Activated CD8-positive, alpha-beta T cell treated with anti-CD3 and anti-CD28 coated beads for 36 hours (primary cell): ENCODE results near the gene AP1M2. TPM values are rescaled to one million over a fixed set of nuclear protein-coding genes. Genes with fewer than 3 reads are reported as not detected.
A peak's percentile ranks its signal among the peaks of the same experiment; 100 is the strongest.

ENCODE experiments used
- ATAC-seq: fragments of 200-7000 bp; cut with Tn5 transposase; one replicate; pipeline ENCODE4 v1.10.0; 2021; ENCODE audit warnings: mild to moderate bottlenecking, moderate library complexity
- CTCF ChIA-PET: fragments of 350-600 bp; sonication (Branson Sonifier 250); formaldehyde crosslinking; loops from one replicate; lab custom pipeline; 2021; ENCODE audit warnings: antibody characterized with exemption; lab: Charles Lee
- POLR2A ChIA-PET: fragments of 350-600 bp; sonication (Branson Sonifier 250); formaldehyde crosslinking; loops from one replicate; lab custom pipeline; 2021; ENCODE audit warnings: antibody characterized with exemption; lab: Charles Lee
- DNase-seq: peaks from one replicate; pipeline ENCODE4 v3.0.0-alpha.2; 2020
- H3K27ac Mint-ChIP-seq: one replicate; pipeline ENCODE4 v1.8.0; 2021; ENCODE audit warnings: mild to moderate bottlenecking, mixed read lengths
- H3K27me3 Mint-ChIP-seq: one replicate; pipeline ENCODE4 v1.8.0; 2021; ENCODE audit warnings: mixed read lengths
- H3K36me3 Mint-ChIP-seq: one replicate; pipeline ENCODE4 v1.8.0; 2021; ENCODE audit warnings: low read depth, mixed read lengths
- H3K4me1 Mint-ChIP-seq: one replicate; pipeline ENCODE4 v1.8.0; 2021; ENCODE audit warnings: low read depth, mixed read lengths
- H3K4me3 Mint-ChIP-seq: one replicate; pipeline ENCODE4 v1.8.0; 2021; ENCODE audit warnings: mild to moderate bottlenecking, moderate library complexity, mixed read lengths
- H3K9me3 Mint-ChIP-seq: one replicate; pipeline ENCODE4 v1.8.0; 2021; ENCODE audit warnings: mixed read lengths
- intact Hi-C: fragments of 100-400 bp; cut with micrococcal nuclease; formaldehyde crosslinking; loops from one replicate; pipeline ENCODE4 v1.10.0; 2022
- total RNA-seq, 2 experiments: library from RNA; stranded (reverse); gene quantifications; one replicate each; pipeline ENCODE4 v1.2.3, GENCODE V29; 2021
- TF ChIP-seq, protein P1 (sequence below): fragments of 200-600 bp; IDR thresholded peaks from one replicate; pipeline ENCODE4 v1.8.0; 2022; ENCODE audit warnings: antibody characterized with exemption, mild to moderate bottlenecking

AP1M2 gene
- total RNA-seq, 2 experiments from 2014 or later, result not detected

- intact Hi-C loops, result no loop called here
- Mint-ChIP-seq H3K9me3 (no peaks in the 10 kb centered on the region), H3K27me3 (no peaks in the 10 kb centered on the region), H3K27ac (peak overlapping the region; percentile 73), H3K4me3 (no peak overlapping the region), H3K36me3 (no peaks in the 10 kb centered on the region), H3K4me1 (peaks cover 22% of the 10 kb centered on the region)
- TF ChIP-seq, protein P1, sequence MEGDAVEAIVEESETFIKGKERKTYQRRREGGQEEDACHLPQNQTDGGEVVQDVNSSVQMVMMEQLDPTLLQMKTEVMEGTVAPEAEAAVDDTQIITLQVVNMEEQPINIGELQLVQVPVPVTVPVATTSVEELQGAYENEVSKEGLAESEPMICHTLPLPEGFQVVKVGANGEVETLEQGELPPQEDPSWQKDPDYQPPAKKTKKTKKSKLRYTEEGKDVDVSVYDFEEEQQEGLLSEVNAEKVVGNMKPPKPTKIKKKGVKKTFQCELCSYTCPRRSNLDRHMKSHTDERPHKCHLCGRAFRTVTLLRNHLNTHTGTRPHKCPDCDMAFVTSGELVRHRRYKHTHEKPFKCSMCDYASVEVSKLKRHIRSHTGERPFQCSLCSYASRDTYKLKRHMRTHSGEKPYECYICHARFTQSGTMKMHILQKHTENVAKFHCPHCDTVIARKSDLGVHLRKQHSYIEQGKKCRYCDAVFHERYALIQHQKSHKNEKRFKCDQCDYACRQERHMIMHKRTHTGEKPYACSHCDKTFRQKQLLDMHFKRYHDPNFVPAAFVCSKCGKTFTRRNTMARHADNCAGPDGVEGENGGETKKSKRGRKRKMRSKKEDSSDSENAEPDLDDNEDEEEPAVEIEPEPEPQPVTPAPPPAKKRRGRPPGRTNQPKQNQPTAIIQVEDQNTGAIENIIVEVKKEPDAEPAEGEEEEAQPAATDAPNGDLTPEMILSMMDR, result no peak
- DNase-seq, result no peak
- POLR2A ChIA-PET, result interaction anchor here (1.6 to 2.2 kb wide), 2 partner anchors 10 kb away, joined by 8 to 9 read pairs; no protein-coding TSS in a partner anchor
- CTCF ChIA-PET, result interaction anchor here (3.5 to 6.3 kb wide), 2 partner anchors 13 to 50 kb away, joined by 12 to 50 read pairs; no protein-coding TSS in a partner anchor
- no peak for ATAC-seq
Measured at GRCh38 chr19:10593820-10594637, 6.9 kb upstream of the AP1M2 start.

DNA sequence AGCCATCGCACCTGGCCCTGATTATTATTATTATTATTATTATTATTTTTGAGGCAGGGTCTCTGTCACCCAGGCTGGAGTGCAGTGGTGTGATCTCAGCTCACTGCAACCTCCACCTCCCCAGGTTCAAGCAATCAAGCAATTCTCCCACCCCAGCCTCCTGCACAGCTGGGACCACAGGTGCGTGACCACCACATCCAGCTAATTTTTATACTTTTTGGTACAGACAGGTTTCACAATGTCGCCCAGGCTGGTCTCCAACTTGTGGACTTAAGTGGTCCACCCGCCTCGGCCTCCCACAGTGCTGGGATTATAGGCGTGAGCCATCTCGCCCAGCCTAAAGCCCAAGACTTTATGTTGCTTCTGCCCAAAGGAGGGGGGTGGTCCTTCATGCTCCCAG is 6.0 kb upstream of the AP1M2 start:
- CTCF ChIA-PET, result interaction anchor here (1.3 to 6.3 kb wide), 3 partner anchors 13 to 107 kb away, joined by 4 to 50 read pairs (median 6); no protein-coding TSS in a partner anchor
- Mint-ChIP-seq H3K4me1 (peaks cover 22% of the 10 kb centered on the region), H3K27me3 (no peaks in the 10 kb centered on the region), H3K9me3 (no peaks in the 10 kb centered on the region), H3K4me3 (no peak overlapping the region), H3K27ac (no peak overlapping the region), H3K36me3 (no peaks in the 10 kb centered on the region)
- POLR2A ChIA-PET, result interaction anchor here (0.6 to 1.6 kb wide), 3 partner anchors 9 to 128 kb away, joined by 3 to 8 read pairs (median 3); no protein-coding TSS in a partner anchor
- intact Hi-C loops, result no loop called here
- DNase-seq, result no peak
- TF ChIP-seq, protein P1, result no peak
- no peak for ATAC-seq

GRCh38 chr19:10587839-10588150 is 683 bp upstream of the AP1M2 start:
- ATAC-seq (no peak), DNase-seq (no peak)
- no peaks in the 10 kb centered on the region for H3K36me3 Mint-ChIP-seq
- no peaks in the 10 kb centered on the region for H3K9me3 Mint-ChIP-seq
- POLR2A ChIA-PET, result no interaction called here
- TF ChIP-seq, protein P1, result no peak
- intact Hi-C loops, result no loop called here
- no peak overlapping the region for H3K4me3 Mint-ChIP-seq
- CTCF ChIA-PET, result no interaction called here
- H3K27me3 Mint-ChIP-seq, result peaks cover 6% of the 10 kb centered on the region
- H3K27ac Mint-ChIP-seq, result no peak overlapping the region
- peaks cover 6% of the 10 kb centered on the region for H3K4me1 Mint-ChIP-seq

- peaks cover 7% of the 10 kb centered on the region for H3K4me1 Mint-ChIP-seq
- no peak overlapping the region for H3K4me3 Mint-ChIP-seq
- H3K9me3 Mint-ChIP-seq, result no peaks in the 10 kb centered on the region
- H3K36me3 Mint-ChIP-seq, result no peaks in the 10 kb centered on the region
- ATAC-seq (no peak), DNase-seq (no peak)
- CTCF ChIA-PET, result interaction anchor here (1.5 to 8.5 kb wide), 2 partner anchors 60 to 113 kb away, joined by 6 to 409 read pairs; no protein-coding TSS in a partner anchor
- intact Hi-C loops, result no loop called here
- POLR2A ChIA-PET, result interaction anchor here (0.7 to 1.4 kb wide), 2 partner anchors 18 kb away, joined by 3 read pairs; no protein-coding TSS in a partner anchor
- H3K27ac Mint-ChIP-seq, result no peak overlapping the region
- peaks cover 6% of the 10 kb centered on the region for H3K27me3 Mint-ChIP-seq
- TF ChIP-seq, protein P1, result no peak
Measured at GRCh38 chr19:10586396-10586795, 716 bp downstream of the AP1M2 start.
